ENCODE measurements around the gene CCN2.

CCN2 gene

GRCh38 chr6:131970076-131970859 lies 19.1 kb upstream of the CCN2 start:
- POLR2A ChIA-PET = interaction anchor here (1.0 kb wide), 1 partner anchor 19 kb away, joined by 3 read pairs; the partner anchor contains the start of gene CCN2
- DNase-seq (ENCODE audit: low read depth, low spot score) = no peak
- CTCF ChIA-PET = interaction anchor here (1.0 to 1.1 kb wide), 2 partner anchors 9 to 310 kb away, joined by 3 to 4 read pairs; no protein-coding TSS in a partner anchor
- no peak overlapping the region for H3K4me3 ChIP-seq (ENCODE audit: low read depth, low read length)
- TF ChIP-seq, protein P1, sequence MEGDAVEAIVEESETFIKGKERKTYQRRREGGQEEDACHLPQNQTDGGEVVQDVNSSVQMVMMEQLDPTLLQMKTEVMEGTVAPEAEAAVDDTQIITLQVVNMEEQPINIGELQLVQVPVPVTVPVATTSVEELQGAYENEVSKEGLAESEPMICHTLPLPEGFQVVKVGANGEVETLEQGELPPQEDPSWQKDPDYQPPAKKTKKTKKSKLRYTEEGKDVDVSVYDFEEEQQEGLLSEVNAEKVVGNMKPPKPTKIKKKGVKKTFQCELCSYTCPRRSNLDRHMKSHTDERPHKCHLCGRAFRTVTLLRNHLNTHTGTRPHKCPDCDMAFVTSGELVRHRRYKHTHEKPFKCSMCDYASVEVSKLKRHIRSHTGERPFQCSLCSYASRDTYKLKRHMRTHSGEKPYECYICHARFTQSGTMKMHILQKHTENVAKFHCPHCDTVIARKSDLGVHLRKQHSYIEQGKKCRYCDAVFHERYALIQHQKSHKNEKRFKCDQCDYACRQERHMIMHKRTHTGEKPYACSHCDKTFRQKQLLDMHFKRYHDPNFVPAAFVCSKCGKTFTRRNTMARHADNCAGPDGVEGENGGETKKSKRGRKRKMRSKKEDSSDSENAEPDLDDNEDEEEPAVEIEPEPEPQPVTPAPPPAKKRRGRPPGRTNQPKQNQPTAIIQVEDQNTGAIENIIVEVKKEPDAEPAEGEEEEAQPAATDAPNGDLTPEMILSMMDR (IDR thresholded peaks at IDR 0.05; ENCODE audit: insufficient read depth, low read length, missing control alignments) = no peak

DNA sequence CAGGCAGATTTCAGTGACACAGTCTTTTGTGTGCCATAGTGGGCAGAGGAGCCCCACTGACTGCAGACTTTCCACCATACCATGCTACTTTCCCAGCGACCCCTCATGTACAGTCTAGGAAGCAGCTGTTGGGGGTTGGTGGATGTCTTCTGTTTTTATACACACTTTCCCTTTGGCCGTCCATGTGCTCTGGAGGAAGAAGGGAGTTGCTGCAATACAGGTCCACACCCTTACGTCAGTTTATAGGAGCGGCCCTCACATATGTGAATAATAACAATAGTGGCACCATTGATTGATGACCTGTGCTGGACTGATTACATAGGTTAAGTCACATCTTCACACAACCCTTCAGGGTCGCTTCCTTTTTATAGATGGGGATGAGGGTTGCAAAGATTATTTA lies 17.5 kb upstream of the CCN2 start:
- H3K4me3 ChIP-seq (ENCODE audit: low read depth, low read length) = no peak overlapping the region
- ChIA-PET POLR2A (no interaction called here), CTCF (no interaction called here)
- TF ChIP-seq, protein P1 (IDR thresholded peaks at IDR 0.05; ENCODE audit: insufficient read depth, low read length, missing control alignments) = no peak
- no peak for DNase-seq (ENCODE audit: low read depth, low spot score)

DNA sequence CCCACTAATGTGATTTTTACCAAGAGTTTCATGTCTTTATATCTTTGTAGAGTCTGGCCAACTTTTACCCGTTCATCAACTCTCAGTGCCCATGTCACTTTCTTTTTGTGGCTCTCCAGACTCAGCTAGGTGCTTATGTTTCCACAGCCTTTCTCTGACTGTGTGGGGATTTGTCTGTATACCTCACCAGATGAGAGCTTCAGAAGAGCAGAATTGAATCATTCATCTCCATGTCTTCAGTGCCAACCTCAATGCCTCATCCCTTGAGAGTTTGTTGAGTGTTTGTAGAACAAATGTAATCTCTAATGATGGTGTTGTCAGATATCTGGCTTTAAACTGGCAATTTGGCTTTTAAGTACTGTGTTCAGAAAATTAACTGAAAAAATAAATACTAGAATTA lies 16.8 kb upstream of the CCN2 start:
- ChIA-PET POLR2A (interaction anchor here (2.0 kb wide), 1 partner anchor 17 kb away, joined by 5 read pairs; the partner anchor contains the start of gene CCN2), CTCF (no interaction called here)
- TF ChIP-seq, protein P1 (IDR thresholded peaks at IDR 0.05; ENCODE audit: insufficient read depth, low read length, missing control alignments) = no peak
- DNase-seq (ENCODE audit: low read depth, low spot score) = no peak
- H3K4me3 ChIP-seq (ENCODE audit: low read depth, low read length) = no peak overlapping the region

DNA sequence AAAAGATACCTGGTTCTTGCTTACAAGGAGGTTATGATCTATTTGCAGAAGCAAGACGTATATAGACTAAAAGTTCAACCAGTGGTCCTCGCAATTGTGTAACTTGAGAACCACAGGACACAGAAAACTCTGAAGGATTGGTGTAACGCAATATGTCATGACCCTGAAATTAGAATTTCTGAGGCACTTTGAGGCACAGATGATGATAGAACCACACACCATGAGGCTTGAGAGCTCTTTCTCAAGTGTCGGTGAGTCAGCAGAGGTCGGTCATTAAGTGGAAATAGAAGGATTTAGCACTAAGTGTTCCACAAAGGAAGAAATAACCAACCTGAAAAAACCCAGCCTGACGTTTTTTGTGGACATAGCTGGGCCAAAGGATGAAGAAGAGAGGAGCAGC lies 15.3 kb upstream of the CCN2 start:
- no peak for DNase-seq (ENCODE audit: low read depth, low spot score)
- CTCF ChIA-PET = interaction anchor here (1.3 kb wide), 1 partner anchor 12 kb away, joined by 3 read pairs; no protein-coding TSS in a partner anchor
- TF ChIP-seq, protein P1 (IDR thresholded peaks at IDR 0.05; ENCODE audit: insufficient read depth, low read length, missing control alignments) = no peak
- H3K4me3 ChIP-seq (ENCODE audit: low read depth, low read length) = no peak overlapping the region
- POLR2A ChIA-PET = interaction anchor here (0.9 to 2.0 kb wide), 2 partner anchors 15 to 19 kb away, joined by 3 to 5 read pairs; partner anchors contain the start of gene CCN2

DNA sequence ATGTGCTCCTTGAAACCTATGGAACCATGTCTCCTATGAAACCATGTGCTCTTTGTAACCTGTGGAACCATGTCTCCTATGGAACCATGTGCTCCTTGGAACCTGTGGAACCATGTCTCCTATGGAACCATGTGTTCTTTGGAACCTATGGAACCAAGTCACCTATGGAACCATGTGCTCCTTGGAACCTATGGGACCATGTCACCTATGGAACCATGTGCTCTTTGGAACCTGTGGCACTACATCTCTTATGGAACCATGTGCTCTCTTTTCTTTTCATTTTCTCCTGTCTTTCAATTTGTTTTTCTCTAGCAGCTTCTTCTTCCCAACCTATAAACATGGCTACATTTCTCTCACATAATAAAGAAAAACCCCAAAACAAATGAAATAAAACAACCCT lies 11.9 kb upstream of the CCN2 start:
- CTCF ChIA-PET = interaction anchor here (0.8 to 0.9 kb wide), 2 partner anchors 15 to 53 kb away, joined by 3 read pairs; no protein-coding TSS in a partner anchor
- POLR2A ChIA-PET = no interaction called here
- no peak overlapping the region for H3K4me3 ChIP-seq (ENCODE audit: low read depth, low read length)
- TF ChIP-seq, protein P1 (IDR thresholded peaks at IDR 0.05; ENCODE audit: insufficient read depth, low read length, missing control alignments) = no peak
- DNase-seq (ENCODE audit: low read depth, low spot score) = no peak

- no peak overlapping the region for H3K4me3 ChIP-seq (ENCODE audit: low read depth, low read length)
- TF ChIP-seq, protein P1 (IDR thresholded peaks at IDR 0.05; ENCODE audit: insufficient read depth, low read length, missing control alignments) = no peak
- CTCF ChIA-PET = interaction anchor here (0.7 to 2.9 kb wide), 11 partner anchors 9 to 319 kb away, joined by 3 to 15 read pairs (median 4); no protein-coding TSS in a partner anchor
- POLR2A ChIA-PET = interaction anchor here (1.2 to 3.0 kb wide), 2 partner anchors 10 to 11 kb away, joined by 3 to 18 read pairs; partner anchors contain the start of gene CCN2
- no peak for DNase-seq (ENCODE audit: low read depth, low spot score)
Observed at GRCh38 chr6:131960371-131961133, 9.4 kb upstream of the CCN2 start.

All from AG04449 (cell line).